HG03575 (cell line): ENCODE results near the gene ST8SIA6.
"Not testable (repeated sequence)": the region's sequence is repeated elsewhere in the genome, so short reads cannot be mapped to it uniquely, and the experiment has no call there.

Experiments used
- ATAC-seq: cut with Tn5 transposase; IDR thresholded peaks from one replicate; pipeline ENCODE4 v1.9.1; 2021; ENCODE audit not compliant: unreplicated experiment, insufficient number of reproducible peaks, low FRiP score; ENCODE audit errors: extremely low read depth

Gene ST8SIA6

GRCh38 chr10:17406036-17406834 is 48.2 kb downstream of the ST8SIA6 start:
- no peak for ATAC-seq

GRCh38 chr10:17403161-17403560 is 51.2 kb downstream of the ST8SIA6 start:
- ATAC-seq = no peak

- not testable (repeated sequence) for ATAC-seq
Measured at GRCh38 chr10:17402040-17402439, 52.4 kb downstream of the ST8SIA6 start.

GRCh38 chr10:17396004-17396403 is 58.4 kb downstream of the ST8SIA6 start:
- no peak for ATAC-seq

GRCh38 chr10:17394854-17395253 is 59.5 kb downstream of the ST8SIA6 start:
- ATAC-seq = no peak

GRCh38 chr10:17387861-17388503 is 66.4 kb downstream of the ST8SIA6 start:
- no peak for ATAC-seq

- no peak for ATAC-seq
Measured at GRCh38 chr10:17386616-17387075, 67.7 kb downstream of the ST8SIA6 start.

- ATAC-seq = no peak
Measured at GRCh38 chr10:17386021-17386420, 68.4 kb downstream of the ST8SIA6 start.

GRCh38 chr10:17385066-17385465 is 69.3 kb downstream of the ST8SIA6 start:
- ATAC-seq = no peak

GRCh38 chr10:17383801-17384555 is 70.4 kb downstream of the ST8SIA6 start:
- no peak for ATAC-seq

GRCh38 chr10:17381502-17382142 is 72.8 kb downstream of the ST8SIA6 start:
- no peak for ATAC-seq

- no peak for ATAC-seq
Measured at GRCh38 chr10:17380888-17381287, 73.5 kb downstream of the ST8SIA6 start.

- no peak for ATAC-seq
Measured at GRCh38 chr10:17380016-17380415, 74.4 kb downstream of the ST8SIA6 start.

- ATAC-seq = no peak
Measured at GRCh38 chr10:17379151-17379690, 75.2 kb downstream of the ST8SIA6 start.

GRCh38 chr10:17375936-17376584 is 78.3 kb downstream of the ST8SIA6 start:
- no peak for ATAC-seq

GRCh38 chr10:17368708-17369272 is 85.6 kb downstream of the ST8SIA6 start:
- no peak for ATAC-seq

- no peak for ATAC-seq
Measured at GRCh38 chr10:17366705-17367104, 87.7 kb downstream of the ST8SIA6 start.

GRCh38 chr10:17365402-17365801 is 89.0 kb downstream of the ST8SIA6 start:
- ATAC-seq = no peak
